Measurements from ENCODE around the gene DPT. TPM values are rescaled to one million over a fixed set of nuclear protein-coding genes. Genes with fewer than 3 reads are reported as not detected.

Gene DPT
- total and polyA plus RNA-seq, 10 of the 15 experiments (the other 5 are each of a cell fraction or from before 2014, with no cell fraction given) = 0.05 to 0.10 TPM; not detected in 8

DNA sequence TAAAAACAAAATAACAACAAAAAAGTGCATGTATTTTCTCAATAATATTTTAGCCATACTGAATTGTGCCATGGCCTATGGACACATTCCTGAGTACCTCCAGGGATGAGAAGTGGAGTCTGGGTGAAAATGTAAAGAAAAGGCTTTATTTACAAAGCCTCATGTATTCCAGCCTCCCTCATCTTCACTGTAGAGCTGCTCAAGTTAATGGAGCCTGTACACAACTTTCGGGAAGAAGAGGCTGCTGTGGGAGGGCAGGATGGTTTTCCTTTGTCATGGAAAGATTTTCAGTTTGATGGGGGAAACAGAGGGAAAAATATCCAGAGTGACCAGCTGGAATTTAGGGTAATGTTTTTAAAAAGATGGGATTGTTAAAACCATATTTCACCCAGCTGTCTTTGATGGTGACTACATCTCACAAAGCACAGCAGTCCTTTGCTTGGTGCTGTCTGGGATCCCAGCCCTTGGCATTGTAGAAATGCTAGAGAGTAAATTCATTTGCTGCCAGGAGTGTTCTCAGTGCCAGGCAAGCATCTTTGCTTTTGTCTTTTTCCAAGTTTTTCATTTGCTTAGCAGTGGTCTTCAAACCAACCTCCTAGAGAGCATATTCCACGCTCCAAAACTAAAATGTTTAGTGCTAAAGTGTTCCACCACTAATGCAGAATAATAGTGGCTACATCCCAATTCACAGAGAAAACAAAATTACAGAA is 54.9 kb downstream of the DPT start:
- ATAC-seq (no peak), DNase-seq (ENCODE audit: low read depth, low spot score) (no peak), FAIRE-seq (no peak)
- ChIA-PET SMC1A (ENCODE audit: uncharacterized antibody, unreplicated experiment) (interaction anchor here (0.5 to 1.5 kb wide), 7 partner anchors 17 to 830 kb away, joined by 3 to 4 read pairs (median 3); no protein-coding TSS in a partner anchor), POLR2A (no interaction called here), RAD21 (ENCODE audit: unreplicated experiment) (no interaction called here), CTCF (interaction anchor here (0.6 to 1.4 kb wide), 3 partner anchors 7 to 268 kb away, joined by 3 to 4 read pairs (median 4); no protein-coding TSS in a partner anchor)
- TF ChIP-seq MXI1 (IDR thresholded peaks at IDR 0.05; ENCODE audit: low read depth, low read length) = no peak
- TF ChIP-seq, protein P1, sequence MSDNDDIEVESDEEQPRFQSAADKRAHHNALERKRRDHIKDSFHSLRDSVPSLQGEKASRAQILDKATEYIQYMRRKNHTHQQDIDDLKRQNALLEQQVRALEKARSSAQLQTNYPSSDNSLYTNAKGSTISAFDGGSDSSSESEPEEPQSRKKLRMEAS (IDR thresholded peaks at IDR 0.05; ENCODE audit: low read depth, low read length) = no peak
- no peak for TF ChIP-seq RAD21 (IDR thresholded peaks at IDR 0.05; ENCODE audit: insufficient read depth, low read depth, low read length)
- no peak for TF ChIP-seq BACH1 (IDR thresholded peaks at IDR 0.05; ENCODE audit: borderline replicate concordance)
- TF ChIP-seq MYC (IDR thresholded peaks at IDR 0.05; ENCODE audit: insufficient read depth, insufficient read length, insufficient replicate concordance, low read length, severe bottlenecking) = no peak
- TF ChIP-seq STAT3 (IDR thresholded peaks at IDR 0.05; ENCODE audit: low read depth, low read length) = no peak
- TF ChIP-seq BMI1 (IDR thresholded peaks at IDR 0.05; ENCODE audit: borderline replicate concordance) = no peak
- no peak for TF ChIP-seq HDAC2 (IDR thresholded peaks at IDR 0.05)
- TF ChIP-seq RB1 (IDR thresholded peaks at IDR 0.05; ENCODE audit: borderline replicate concordance) = no peak
- TF ChIP-seq, protein P2, sequence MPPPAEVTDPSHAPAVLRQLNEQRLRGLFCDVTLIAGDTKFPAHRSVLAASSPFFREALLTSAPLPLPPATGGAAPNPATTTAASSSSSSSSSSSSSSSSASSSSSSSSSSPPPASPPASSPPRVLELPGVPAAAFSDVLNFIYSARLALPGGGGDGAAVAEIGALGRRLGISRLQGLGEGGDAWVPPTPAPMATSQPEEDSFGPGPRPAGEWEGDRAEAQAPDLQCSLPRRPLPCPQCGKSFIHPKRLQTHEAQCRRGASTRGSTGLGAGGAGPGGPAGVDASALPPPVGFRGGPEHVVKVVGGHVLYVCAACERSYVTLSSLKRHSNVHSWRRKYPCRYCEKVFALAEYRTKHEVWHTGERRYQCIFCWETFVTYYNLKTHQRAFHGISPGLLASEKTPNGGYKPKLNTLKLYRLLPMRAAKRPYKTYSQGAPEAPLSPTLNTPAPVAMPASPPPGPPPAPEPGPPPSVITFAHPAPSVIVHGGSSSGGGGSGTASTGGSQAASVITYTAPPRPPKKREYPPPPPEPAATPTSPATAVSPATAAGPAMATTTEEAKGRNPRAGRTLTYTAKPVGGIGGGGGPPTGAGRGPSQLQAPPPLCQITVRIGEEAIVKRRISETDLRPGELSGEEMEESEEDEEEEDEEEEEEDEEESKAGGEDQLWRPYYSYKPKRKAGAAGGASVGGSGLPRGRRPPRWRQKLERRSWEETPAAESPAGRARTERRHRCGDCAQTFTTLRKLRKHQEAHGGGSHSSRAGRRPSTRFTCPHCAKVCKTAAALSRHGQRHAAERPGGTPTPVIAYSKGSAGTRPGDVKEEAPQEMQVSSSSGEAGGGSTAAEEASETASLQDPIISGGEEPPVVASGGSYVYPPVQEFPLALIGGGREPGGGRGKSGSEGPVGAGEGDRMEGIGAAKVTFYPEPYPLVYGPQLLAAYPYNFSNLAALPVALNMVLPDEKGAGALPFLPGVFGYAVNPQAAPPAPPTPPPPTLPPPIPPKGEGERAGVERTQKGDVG (CRISPR knock-in tag; IDR thresholded peaks at IDR 0.05) = no peak
- no peak for TF ChIP-seq NFIC (IDR thresholded peaks at IDR 0.05; ENCODE audit: low read depth, low read length)
- TF ChIP-seq ZNF622 (IDR thresholded peaks at IDR 0.05) = no peak
- TF ChIP-seq, protein P3, sequence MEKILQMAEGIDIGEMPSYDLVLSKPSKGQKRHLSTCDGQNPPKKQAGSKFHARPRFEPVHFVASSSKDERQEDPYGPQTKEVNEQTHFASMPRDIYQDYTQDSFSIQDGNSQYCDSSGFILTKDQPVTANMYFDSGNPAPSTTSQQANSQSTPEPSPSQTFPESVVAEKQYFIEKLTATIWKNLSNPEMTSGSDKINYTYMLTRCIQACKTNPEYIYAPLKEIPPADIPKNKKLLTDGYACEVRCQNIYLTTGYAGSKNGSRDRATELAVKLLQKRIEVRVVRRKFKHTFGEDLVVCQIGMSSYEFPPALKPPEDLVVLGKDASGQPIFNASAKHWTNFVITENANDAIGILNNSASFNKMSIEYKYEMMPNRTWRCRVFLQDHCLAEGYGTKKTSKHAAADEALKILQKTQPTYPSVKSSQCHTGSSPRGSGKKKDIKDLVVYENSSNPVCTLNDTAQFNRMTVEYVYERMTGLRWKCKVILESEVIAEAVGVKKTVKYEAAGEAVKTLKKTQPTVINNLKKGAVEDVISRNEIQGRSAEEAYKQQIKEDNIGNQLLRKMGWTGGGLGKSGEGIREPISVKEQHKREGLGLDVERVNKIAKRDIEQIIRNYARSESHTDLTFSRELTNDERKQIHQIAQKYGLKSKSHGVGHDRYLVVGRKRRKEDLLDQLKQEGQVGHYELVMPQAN (conservative IDR thresholded peaks at IDR 0.05) = no peak
- no peak for TF ChIP-seq NR2F1 (conservative IDR thresholded peaks at IDR 0.05)
- H3K9me3 ChIP-seq (replicated peaks; ENCODE audit: control insufficient read depth, insufficient read depth, low read length) = no peaks in the 10 kb centered on the region
- H3K4me1 ChIP-seq (ENCODE audit: control insufficient read depth, insufficient read depth, low read length) = no peaks in the 10 kb centered on the region
- H2AFZ ChIP-seq (ENCODE audit: control insufficient read depth, low read depth, low read length) = no peak overlapping the region
- no peak overlapping the region for H3K9ac ChIP-seq (ENCODE audit: control insufficient read depth, insufficient read depth, low read length)
- H4K20me1 ChIP-seq (ENCODE audit: control insufficient read depth, insufficient read depth) = no peaks in the 10 kb centered on the region
- H3K4me3 ChIP-seq = no peak overlapping the region
- H3K27ac ChIP-seq (ENCODE audit: control insufficient read depth, insufficient read depth) = no peak overlapping the region
- intact Hi-C loops (cut with micrococcal nuclease; ENCODE audit: unreplicated experiment) (no loop called here), in situ Hi-C loops (cut with MboI) (no loop called here)
- no peaks in the 10 kb centered on the region for H3K27me3 ChIP-seq (replicated peaks in 1 of 2; ENCODE audit: control insufficient read depth in 2 of 2, insufficient read depth in 2 of 2, low read length in 1 of 2)
- H3K36me3 ChIP-seq (ENCODE audit: control insufficient read depth in 2 of 2, insufficient read depth in 2 of 2, low read length in 1 of 2) = no peaks in the 10 kb centered on the region
- BruUV-seq (replicated peaks) = no TSS peak
- WGBS (ENCODE audit: insufficient coverage, insufficient replicate concordance, low lambda C conversion rate, missing lambda C conversion rate) = 22% methylated on average over 2 of the region's 2 CpGs
- H3K79me2 ChIP-seq (ENCODE audit: control insufficient read depth, insufficient read depth, low read length) = no peaks in the 10 kb centered on the region
- H3K4me2 ChIP-seq (ENCODE audit: control insufficient read depth, insufficient read depth) = no peak overlapping the region
